Measurements from ENCODE around the gene FCHO2.
"Not testable (repeated sequence)": the region's sequence is repeated elsewhere in the genome, so short reads cannot be mapped to it uniquely, and the experiment has no call there.

FCHO2 gene

GRCh38 chr5:72996632-72997031, 40.8 kb downstream of the FCHO2 start:
- TF ChIP-seq, protein P1, sequence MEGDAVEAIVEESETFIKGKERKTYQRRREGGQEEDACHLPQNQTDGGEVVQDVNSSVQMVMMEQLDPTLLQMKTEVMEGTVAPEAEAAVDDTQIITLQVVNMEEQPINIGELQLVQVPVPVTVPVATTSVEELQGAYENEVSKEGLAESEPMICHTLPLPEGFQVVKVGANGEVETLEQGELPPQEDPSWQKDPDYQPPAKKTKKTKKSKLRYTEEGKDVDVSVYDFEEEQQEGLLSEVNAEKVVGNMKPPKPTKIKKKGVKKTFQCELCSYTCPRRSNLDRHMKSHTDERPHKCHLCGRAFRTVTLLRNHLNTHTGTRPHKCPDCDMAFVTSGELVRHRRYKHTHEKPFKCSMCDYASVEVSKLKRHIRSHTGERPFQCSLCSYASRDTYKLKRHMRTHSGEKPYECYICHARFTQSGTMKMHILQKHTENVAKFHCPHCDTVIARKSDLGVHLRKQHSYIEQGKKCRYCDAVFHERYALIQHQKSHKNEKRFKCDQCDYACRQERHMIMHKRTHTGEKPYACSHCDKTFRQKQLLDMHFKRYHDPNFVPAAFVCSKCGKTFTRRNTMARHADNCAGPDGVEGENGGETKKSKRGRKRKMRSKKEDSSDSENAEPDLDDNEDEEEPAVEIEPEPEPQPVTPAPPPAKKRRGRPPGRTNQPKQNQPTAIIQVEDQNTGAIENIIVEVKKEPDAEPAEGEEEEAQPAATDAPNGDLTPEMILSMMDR (IDR thresholded peaks at IDR 0.05; ENCODE audit: unreplicated experiment in 3 of 3), result no peak
- Mint-ChIP-seq H3K4me1 (no peaks in the 10 kb centered on the region), H3K27ac (no peak overlapping the region), H3K36me3 (ENCODE audit: low read depth) (peaks cover 45% of the 10 kb centered on the region), H3K9me3 (peaks cover 10% of the 10 kb centered on the region), H3K27me3 (ENCODE audit: low read depth) (no peaks in the 10 kb centered on the region), H3K4me3 (no peak overlapping the region)

DNA sequence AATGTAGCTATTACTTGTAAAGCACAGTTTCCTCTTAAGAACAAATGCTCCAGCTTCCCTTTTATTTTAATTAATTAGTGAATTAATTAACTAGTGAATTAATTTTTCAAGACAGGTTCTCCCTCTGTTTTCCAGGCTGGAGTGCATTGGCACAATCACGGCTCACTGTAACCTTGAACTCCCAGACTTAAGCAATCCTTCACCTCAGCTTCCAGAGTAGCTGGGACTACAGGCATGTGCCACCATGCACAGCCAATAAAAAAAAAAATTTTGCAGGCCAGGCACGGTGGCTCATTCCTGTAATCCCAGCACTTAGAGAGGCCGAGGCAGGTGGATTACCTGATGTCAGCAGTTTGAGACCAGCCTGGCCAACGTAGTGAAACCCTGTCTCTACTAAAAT, 44.1 kb downstream of the FCHO2 start:
- Mint-ChIP-seq H3K27ac (no peak overlapping the region), H3K4me3 (no peak overlapping the region), H3K4me1 (no peaks in the 10 kb centered on the region), H3K36me3 (ENCODE audit: low read depth) (peaks cover 13% of the 10 kb centered on the region), H3K27me3 (ENCODE audit: low read depth) (no peaks in the 10 kb centered on the region), H3K9me3 (no peaks in the 10 kb centered on the region)
- TF ChIP-seq, protein P1 (IDR thresholded peaks at IDR 0.05; ENCODE audit: unreplicated experiment in 3 of 3), result no peak

- Mint-ChIP-seq H3K9me3 (no peaks in the 10 kb centered on the region), H3K4me1 (no peaks in the 10 kb centered on the region), H3K27me3 (ENCODE audit: low read depth) (no peaks in the 10 kb centered on the region), H3K27ac (no peak overlapping the region), H3K36me3 (ENCODE audit: low read depth) (peaks cover 11% of the 10 kb centered on the region), H3K4me3 (no peak overlapping the region)
- TF ChIP-seq, protein P1 (IDR thresholded peaks at IDR 0.05; ENCODE audit: unreplicated experiment in 3 of 3), result no peak
Measured at GRCh38 chr5:73005886-73006285, 50.0 kb downstream of the FCHO2 start.

DNA sequence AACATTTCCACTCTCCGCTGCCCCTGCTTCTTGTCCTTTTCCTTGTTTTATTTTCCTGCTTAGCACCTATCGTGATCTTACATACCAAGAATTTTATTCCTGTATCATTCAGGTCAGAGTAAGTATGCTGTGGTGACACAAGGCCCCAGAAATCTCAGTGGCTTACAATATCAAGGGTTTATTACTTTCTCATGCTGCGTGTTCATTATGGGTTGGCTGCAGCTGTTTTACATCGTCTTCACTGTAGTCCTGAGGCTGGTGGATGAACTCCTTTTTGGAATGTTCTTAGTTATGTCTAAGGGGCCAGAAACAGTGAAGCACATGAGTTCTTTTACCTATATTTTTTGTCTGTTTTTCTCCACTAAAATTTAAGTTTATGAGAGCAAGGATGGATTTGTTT, 51.2 kb downstream of the FCHO2 start:
- no peaks in the 10 kb centered on the region for H3K4me1 Mint-ChIP-seq
- H3K27me3 Mint-ChIP-seq (ENCODE audit: low read depth), result no peaks in the 10 kb centered on the region
- TF ChIP-seq, protein P1 (IDR thresholded peaks at IDR 0.05; ENCODE audit: unreplicated experiment in 3 of 3), result no peak
- H3K4me3 Mint-ChIP-seq, result no peak overlapping the region
- H3K36me3 Mint-ChIP-seq (ENCODE audit: low read depth), result peaks cover 14% of the 10 kb centered on the region
- H3K9me3 Mint-ChIP-seq, result no peaks in the 10 kb centered on the region
- H3K27ac Mint-ChIP-seq, result no peak overlapping the region

- no peaks in the 10 kb centered on the region for H3K27me3 Mint-ChIP-seq (ENCODE audit: low read depth)
- H3K4me3 Mint-ChIP-seq, result no peak overlapping the region
- TF ChIP-seq, protein P1 (IDR thresholded peaks at IDR 0.05; ENCODE audit: unreplicated experiment in 3 of 3), result no peak
- H3K4me1 Mint-ChIP-seq, result no peaks in the 10 kb centered on the region
- H3K36me3 Mint-ChIP-seq (ENCODE audit: low read depth), result peaks cover 22% of the 10 kb centered on the region
- H3K9me3 Mint-ChIP-seq, result no peaks in the 10 kb centered on the region
- no peak overlapping the region for H3K27ac Mint-ChIP-seq
Measured at GRCh38 chr5:73008831-73009230, 53.0 kb downstream of the FCHO2 start.

- H3K27ac Mint-ChIP-seq; H3K4me3 Mint-ChIP-seq; H3K27me3 Mint-ChIP-seq (ENCODE audit: low read depth); H3K9me3 Mint-ChIP-seq; H3K4me1 Mint-ChIP-seq: not testable (repeated sequence)
- peaks cover 22% of the 10 kb centered on the region for H3K36me3 Mint-ChIP-seq (ENCODE audit: low read depth)
Measured at GRCh38 chr5:73011612-73012011, 55.8 kb downstream of the FCHO2 start.

Measured in nephron (organoid).